GM21619 (cell line): ENCODE results near the gene S100A7A.

ENCODE experiments used
- ATAC-seq: cut with Tn5 transposase; IDR thresholded peaks from one replicate; pipeline ENCODE4 v1.9.1; 2021; ENCODE audit not compliant: unreplicated experiment

S100A7A gene

DNA sequence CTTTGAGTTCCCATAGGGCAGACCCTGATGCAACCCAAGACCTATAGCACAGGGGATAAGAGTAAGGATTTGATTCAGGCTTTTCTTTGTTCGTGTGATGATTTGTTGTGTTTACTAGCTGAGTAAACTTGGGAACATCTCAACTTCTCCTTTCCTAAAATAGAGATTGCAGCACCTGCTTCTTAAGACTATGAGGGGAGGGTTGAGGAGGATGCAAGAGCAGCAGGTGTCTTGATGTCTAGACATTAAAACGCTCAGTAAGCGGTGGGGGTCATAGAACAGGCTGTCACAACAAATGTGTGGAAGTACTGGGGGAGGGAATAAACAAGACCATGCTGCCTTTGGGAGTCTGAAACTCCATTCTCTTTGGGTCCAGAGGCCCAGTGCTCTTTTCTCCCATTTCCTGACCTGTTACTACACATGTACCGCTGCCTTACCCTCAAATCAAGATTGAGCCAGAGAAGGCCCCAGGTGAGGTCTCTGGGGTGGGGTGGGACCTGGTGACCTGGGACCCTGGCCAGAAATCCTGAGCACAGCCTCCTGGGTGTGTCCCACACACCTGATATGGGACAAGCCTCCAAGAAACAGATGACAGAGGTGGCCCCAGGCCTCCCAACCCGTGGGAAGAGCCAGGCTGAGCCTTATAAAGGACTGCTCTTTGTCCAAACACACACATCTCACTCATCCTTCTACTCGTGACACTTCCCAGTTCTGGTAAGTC, at the start of gene S100A7A:
S100A7A (plus strand) TSS at position 671 of the 721 bp plus-strand sequence. CDS start 1,563 bp downstream, outside the sequence.
- ATAC-seq = no peak

GRCh38 chr1:153367090-153367489, 49.2 kb upstream of the S100A7A start:
- ATAC-seq = no peak

- ATAC-seq = no peak
These were observed 47.8 kb upstream of the S100A7A start for GRCh38 chr1:153368495-153368894.

GRCh38 chr1:153370146-153370545, 46.2 kb upstream of the S100A7A start:
- ATAC-seq = no peak

GRCh38 chr1:153371231-153371630, 45.1 kb upstream of the S100A7A start:
- ATAC-seq = no peak

DNA sequence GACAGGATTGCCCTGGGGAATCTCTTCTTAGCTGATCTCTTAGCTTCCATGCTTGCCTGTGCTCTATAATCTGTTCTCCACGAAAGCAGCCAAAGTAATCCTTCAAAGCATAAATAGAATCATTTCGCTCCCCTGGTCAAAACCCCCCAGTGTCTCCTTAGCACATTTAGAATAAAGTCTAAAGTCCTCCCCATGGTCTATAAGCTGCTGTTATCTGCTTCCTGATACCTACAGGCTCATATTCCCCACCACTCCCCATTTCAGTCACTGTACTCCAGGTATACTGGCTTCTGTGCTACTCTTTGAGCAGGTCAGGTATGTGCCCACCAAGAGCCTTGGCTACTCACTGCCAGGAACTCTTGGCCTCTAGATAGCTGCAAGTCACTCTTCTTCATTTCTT, 43.7 kb upstream of the S100A7A start:
- no peak for ATAC-seq

DNA sequence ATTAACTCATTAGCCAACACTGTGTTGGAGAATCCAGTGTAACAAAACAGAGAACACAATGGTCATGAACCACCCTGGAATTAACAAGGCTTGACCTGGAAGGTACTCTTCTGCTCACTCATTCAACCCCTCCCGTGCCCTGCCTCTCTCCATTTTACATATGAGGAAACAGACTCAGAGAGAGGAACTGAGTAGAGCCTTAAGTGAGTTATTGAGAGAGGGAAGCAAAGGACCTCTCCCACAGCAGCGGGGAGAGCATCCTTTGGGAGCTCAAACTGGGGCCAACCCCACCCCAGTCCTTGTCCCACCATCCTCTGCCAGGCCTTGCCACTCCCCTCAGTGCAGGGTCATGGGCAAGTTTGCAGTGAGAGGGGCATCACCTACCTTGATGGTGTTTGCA, 42.2 kb upstream of the S100A7A start:
- no peak for ATAC-seq

DNA sequence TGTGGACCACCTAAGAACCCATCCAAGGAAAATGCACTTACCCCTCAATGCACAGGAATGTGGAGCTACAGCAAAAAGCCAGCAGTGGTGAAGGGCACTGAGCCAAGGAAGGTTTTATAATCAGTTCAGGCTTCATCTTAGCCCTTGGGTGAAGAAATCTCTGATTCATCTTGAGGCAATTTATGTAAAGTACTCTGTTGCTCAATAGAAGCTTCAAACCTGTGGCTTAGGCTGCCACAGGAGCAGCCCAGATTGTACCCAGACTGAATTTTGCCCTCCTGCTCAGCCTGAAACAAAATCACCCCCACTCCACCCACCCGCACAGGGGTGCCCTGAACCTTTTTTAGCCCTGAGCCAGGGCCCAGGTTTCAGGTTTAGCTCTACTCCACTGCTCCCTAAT, 40.8 kb upstream of the S100A7A start, which contains the start of gene S100A12:
S100A12 (minus strand) TSS at position 111 of the 400 bp plus-strand sequence. CDS start 1,029 bp downstream, outside the sequence.
- ATAC-seq = no peak

DNA sequence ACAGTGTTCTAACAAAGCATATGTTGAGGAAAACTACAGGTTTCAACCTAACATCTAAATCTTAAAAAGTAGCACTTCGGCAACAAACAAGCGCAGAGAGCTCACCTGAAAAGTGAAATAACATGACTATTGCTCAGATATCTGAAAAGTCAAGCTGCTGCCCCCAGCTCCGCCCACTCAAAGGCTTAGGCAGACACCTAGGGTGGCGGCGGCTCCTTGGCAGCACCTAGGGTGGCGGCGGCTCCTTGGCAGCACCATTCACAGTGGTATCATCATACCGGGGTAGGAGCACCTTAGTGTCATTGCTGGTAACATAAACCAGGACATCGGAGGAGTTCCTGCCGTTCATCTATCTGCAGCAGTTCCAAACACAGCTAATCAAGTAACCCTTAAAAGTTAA, 36.7 kb upstream of the S100A7A start:
- no peak for ATAC-seq

DNA sequence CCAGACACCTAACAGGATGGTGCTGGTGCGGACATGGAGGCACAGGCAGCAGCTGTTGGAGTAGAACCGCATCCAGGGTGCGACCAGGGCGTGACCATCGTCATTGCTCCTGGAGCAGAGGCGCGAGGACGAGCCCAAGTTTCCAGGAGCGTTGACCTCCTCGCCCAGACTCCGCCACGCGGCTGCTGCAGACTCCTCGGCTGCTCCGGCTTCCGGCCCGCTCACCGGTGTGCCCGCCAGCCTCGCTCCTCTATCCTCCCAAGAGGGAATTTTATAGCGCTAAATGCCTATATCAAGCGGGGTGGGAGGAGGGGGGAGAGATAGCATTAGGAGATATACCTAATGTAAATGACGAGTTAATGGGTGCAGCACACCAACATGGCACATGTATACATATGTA, 35.6 kb upstream of the S100A7A start:
- no peak for ATAC-seq

GRCh38 chr1:153384958-153385580, 31.3 kb upstream of the S100A7A start:
- ATAC-seq = no peak

DNA sequence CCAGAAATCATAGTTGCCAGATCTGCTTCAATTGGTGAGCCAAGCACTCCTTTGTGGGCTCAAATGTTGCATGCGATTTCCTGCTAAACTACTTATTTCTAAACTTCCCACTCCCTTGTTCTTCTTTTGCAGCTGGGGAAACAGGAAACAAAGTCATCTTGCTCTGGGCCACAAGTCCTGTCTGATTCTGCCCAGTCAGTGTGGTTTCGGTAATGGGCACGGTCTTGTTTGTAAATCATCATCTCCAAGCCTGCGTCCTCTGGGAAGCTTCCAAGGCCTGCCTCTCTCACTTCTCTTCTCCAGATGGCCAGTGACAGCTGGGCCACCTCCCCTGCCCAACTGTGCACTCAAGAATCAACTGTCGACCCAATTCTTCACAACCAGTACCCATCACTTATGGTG, 29.8 kb upstream of the S100A7A start:
- no peak for ATAC-seq

GRCh38 chr1:153387001-153387400, 29.3 kb upstream of the S100A7A start:
- no peak for ATAC-seq

DNA sequence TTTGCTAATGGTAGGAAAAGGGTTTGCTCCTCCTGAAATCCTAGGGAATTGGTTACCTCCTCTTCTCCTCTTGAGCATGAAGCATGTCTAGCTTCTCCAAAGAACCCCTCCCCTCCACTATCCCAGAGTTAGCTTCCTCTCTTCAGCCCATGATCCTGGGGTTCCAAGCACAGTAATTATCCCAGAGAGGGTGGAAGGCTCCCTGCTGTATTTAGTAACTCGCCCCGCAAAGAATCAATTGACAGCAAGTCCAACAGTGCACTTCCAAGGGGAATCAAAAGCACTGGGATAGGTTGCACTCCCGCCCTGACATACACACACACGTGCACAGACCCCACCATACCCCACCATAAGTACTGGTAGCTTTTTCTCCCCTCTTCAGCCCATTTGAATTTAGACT, 28.5 kb upstream of the S100A7A start:
- no peak for ATAC-seq

GRCh38 chr1:153389401-153389800, 26.9 kb upstream of the S100A7A start:
- no peak for ATAC-seq

DNA sequence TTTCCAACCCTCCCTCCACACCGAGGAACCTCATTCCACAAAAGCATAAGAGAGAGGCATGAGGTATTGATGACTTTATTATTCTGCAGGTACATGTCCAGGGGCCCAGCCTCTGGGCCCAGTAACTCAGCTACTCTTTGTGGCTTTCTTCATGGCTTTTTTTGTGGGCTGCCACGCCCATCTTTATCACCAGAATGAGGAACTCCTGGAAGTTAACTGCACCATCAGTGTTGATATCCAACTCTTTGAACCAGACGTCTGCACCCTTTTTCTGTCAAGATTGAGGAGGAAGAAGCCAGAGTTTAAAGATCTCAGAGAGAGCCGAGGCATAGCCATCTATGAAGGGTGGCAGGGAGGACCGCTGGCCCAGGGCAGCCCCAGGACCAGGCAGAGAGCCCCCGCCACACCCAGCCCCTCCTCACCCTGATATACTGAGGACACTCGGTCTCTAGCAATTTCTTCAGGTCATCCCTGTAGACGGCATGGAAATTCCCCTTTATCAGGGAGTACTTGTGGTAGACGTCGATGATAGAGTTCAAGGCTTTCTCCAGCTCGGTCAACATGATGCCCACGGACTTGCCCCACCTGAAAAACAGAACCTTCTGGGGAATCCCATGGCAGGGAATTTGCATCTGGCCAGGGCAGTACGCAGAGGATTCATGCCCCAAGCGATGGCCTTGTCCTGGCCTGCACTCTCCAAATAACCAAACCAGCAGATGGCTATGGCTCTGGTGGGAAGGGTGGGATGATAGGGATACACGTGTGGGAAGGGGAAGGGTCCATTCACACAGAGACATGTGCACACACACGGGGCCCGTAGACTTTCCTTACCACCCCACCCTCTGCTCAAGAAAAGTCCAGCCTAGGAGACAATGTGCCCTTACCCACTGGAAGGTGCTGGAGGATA, 26.1 kb upstream of the S100A7A start:
- no peak for ATAC-seq

DNA sequence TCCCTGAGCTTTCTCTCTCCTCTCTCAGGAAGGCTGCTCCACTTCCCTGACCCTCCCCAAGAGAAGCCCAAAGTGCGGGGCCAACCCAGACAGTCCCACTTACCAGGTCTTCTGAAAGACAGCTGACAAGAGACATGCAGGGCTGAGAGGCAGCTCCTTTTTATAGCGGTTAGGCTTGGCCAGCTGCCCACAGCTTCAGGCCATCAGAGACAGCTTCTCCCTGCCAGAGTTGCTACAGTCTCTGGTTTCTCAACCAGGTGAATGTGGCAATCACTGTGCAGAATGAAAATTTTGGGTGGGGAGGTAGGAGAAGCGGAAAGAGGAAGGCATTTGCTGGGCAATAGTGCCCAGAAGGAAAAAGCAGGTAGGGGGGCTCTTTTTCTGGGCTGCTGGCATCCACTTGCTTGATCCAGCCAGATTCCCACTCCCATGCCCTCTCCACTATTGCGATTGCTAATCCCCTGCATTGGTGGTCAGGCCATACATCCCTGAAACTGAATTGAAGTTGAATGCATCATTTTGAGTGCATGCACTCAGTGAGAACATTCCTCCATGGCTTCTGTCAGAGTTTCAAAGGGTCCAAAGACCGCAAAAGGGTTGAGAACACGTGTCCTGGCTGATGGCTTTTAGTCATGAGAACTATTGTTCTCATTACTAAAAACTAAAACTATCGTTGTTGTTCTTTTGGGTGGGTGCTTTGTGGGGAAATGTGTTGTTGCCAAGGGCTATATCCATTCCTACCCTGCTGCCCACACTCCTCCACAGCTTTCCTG, 25.2 kb upstream of the S100A7A start, which contains the start of gene S100A8:
S100A8 (minus strand) TSS at position 136 of the 773 bp plus-strand sequence. CDS start 538 bp downstream, outside the sequence.
- no peak for ATAC-seq

DNA sequence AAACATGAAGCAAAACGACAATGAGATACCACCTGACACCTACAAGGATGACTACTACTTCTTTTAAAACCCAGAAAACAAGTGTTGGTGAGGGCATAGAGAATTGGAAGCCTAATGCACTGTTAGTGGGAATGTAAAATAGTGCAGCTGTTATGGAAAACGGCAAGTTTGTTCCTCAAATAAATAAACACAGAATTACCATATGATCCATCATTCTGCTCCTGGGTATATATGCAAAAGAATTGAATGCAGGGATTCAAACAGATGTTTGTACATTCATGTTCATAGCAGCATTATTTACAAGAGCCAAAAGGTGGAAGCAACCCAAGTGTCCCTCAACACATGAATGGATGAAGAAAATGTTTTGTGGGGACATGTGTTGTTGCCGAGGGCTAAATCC, 24.1 kb upstream of the S100A7A start:
- no peak for ATAC-seq

- ATAC-seq = no peak
These were observed 23.5 kb upstream of the S100A7A start for GRCh38 chr1:153392822-153393221.

DNA sequence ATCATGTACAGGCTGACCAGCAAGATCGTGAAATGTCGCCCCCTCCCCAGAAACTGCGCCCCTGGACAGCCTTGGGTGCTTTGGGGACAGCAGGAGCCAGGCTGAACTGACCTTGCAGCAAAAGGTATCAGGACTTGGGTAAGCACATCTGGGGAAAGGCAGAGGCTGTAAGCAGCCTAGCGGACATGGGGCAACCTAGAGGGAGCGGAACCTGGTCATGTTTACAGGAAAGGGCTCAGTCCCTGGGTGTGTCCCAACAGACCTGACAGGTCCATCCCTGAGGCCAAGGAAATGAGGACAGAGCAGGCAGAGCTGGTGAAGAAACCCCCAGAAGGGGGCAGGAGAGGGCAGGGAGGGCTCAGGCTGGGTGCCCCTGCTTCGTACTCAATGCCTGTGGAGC, 22.4 kb upstream of the S100A7A start:
- ATAC-seq = no peak

- ATAC-seq = no peak
These were observed 21.9 kb upstream of the S100A7A start for GRCh38 chr1:153394391-153394790.
